GM21528 (cell line): Measurements from ENCODE around the gene ELMO1.

Experiments
- ATAC-seq: cut with Tn5 transposase; IDR thresholded peaks from one replicate; pipeline ENCODE4 v1.9.1; 2021; ENCODE audit warnings: mild to moderate bottlenecking, moderate library complexity; ENCODE audit not compliant: unreplicated experiment, low FRiP score

The ELMO1 gene

GRCh38 chr7:36884351-36884750 lies 564.3 kb downstream of the ELMO1 start:
- no peak for ATAC-seq

GRCh38 chr7:36881233-36881874 lies 567.3 kb downstream of the ELMO1 start:
- ATAC-seq: no peak

GRCh38 chr7:36880108-36880507 lies 568.6 kb downstream of the ELMO1 start:
- no peak for ATAC-seq

GRCh38 chr7:36879021-36879420 lies 569.6 kb downstream of the ELMO1 start:
- no peak for ATAC-seq

GRCh38 chr7:36878288-36878687 lies 570.4 kb downstream of the ELMO1 start:
- ATAC-seq: no peak

- no peak for ATAC-seq
These were observed 572.9 kb downstream of the ELMO1 start for GRCh38 chr7:36875794-36876193.

GRCh38 chr7:36874041-36874440 lies 574.6 kb downstream of the ELMO1 start:
- ATAC-seq: no peak

GRCh38 chr7:36871863-36872262 lies 576.8 kb downstream of the ELMO1 start:
- ATAC-seq: no peak

GRCh38 chr7:36871355-36871738 lies 577.3 kb downstream of the ELMO1 start:
- no peak for ATAC-seq

- no peak for ATAC-seq
These were observed 577.9 kb downstream of the ELMO1 start for GRCh38 chr7:36870625-36871354.

- no peak for ATAC-seq
These were observed 579.8 kb downstream of the ELMO1 start for GRCh38 chr7:36868727-36869411.

- no peak for ATAC-seq
These were observed 583.6 kb downstream of the ELMO1 start for GRCh38 chr7:36865019-36865418.

GRCh38 chr7:36863901-36864701 lies 584.6 kb downstream of the ELMO1 start:
- ATAC-seq: no peak

- ATAC-seq: no peak
These were observed 585.8 kb downstream of the ELMO1 start for GRCh38 chr7:36862771-36863261.

GRCh38 chr7:36861656-36862055 lies 587.0 kb downstream of the ELMO1 start:
- no peak for ATAC-seq

GRCh38 chr7:36860681-36861080 lies 588.0 kb downstream of the ELMO1 start:
- ATAC-seq: no peak

GRCh38 chr7:36855330-36855729 lies 593.3 kb downstream of the ELMO1 start:
- ATAC-seq: no peak

GRCh38 chr7:36854652-36855051 lies 594.0 kb downstream of the ELMO1 start:
- ATAC-seq: no peak

GRCh38 chr7:36852931-36853330 lies 595.7 kb downstream of the ELMO1 start:
- no peak for ATAC-seq

- ATAC-seq: no peak
These were observed 596.6 kb downstream of the ELMO1 start for GRCh38 chr7:36852017-36852416.

GRCh38 chr7:36851382-36851781 lies 597.3 kb downstream of the ELMO1 start:
- ATAC-seq: no peak
